Activated CD4-positive, alpha-beta T cell treated with anti-CD3 and anti-CD28 coated beads for 4 hours (primary cell): ENCODE measurements around the gene RTEL1.

ENCODE experiments used
- DNase-seq, 2 donors: peaks; one replicate each; pipeline ENCODE4 v3.0.0-alpha.2; 2020

RTEL1 gene

DNA sequence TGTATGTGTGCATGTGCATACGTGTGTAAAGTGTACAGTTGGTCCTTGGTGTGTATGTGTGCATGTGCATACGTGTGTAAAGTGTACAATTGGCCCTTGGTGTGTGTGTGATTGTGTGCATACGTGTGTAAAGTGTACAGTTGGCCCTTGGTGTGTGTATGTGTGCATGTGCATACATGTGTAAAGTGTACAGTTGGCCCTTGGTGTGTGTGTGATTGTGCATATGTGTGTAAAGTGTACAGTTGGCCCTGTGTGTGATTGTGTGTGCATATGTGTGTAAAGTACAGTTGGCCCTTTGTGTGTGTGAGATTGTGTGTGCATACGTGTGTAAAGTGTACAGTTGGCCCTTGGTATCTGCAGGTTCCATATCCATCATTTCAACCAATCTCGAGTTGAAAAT is 73.3 kb downstream of the RTEL1 start:
- DNase-seq, result no peak

GRCh38 chr20:63732118-63733095 is 74.3 kb downstream of the RTEL1 start:
- no peak for DNase-seq

GRCh38 chr20:63733117-63733516 is 75.0 kb downstream of the RTEL1 start:
- no peak for DNase-seq

- DNase-seq, result no peak
These were observed 75.5 kb downstream of the RTEL1 start for GRCh38 chr20:63733579-63734081.

GRCh38 chr20:63734111-63734945 is 76.2 kb downstream of the RTEL1 start:
- DNase-seq, result no peak

DNA sequence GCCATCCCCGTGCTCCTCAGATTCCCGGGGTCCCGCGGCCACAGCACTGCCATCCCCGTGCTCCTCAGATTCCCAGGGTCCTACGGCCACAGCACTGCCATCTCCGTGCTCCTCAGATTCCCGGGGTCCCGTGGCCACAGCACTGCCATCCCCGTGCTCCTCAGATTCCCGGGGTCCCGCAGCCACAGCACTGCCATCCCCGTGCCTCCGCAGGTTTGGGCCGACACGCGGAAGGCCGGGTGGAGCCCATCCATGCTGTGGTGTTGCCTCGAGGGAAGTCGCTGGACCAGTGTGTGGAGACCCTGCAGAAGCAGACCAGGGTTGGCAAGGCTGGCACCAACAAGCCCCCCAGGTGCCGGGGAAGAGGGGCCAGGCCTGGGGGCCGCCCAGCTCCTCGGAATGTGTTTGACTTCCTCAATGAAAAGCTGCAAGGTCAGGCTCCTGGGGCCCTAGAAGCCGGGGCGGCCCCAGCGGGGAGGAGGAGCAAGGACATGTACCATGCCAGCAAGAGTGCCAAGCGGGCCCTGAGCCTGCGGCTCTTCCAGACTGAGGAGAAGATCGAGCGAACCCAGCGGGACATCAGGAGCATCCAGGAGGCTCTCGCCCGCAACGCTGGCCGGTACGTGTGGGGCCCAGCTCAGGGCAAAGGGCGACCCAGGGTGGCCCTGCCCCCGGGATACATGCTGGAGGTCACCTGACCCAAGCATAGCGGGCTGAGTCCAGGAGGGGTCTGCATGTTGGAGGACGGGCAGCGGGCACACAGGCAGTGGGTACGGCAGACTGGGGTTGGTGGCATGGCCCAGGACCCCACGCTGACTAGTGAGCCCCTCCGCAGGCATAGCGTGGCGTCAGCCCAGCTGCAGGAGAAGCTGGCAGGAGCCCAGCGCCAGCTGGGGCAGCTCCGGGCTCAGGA is 77.1 kb downstream of the RTEL1 start:
- DNase-seq, result no peak

- DNase-seq, result peak; percentile 66 to 72
These were observed 78.0 kb downstream of the RTEL1 start, which contains the start of gene LIME1 for GRCh38 chr20:63735859-63736718. TSS of gene LIME1 (plus strand) at chr20:63736664. CDS start at chr20:63737550, 886 bp downstream.

- DNase-seq, result peak; percentile 52 to 61
These were observed 79.0 kb downstream of the RTEL1 start for GRCh38 chr20:63736893-63737694.

GRCh38 chr20:63737695-63737944 is 79.5 kb downstream of the RTEL1 start:
- DNase-seq, result no peak

GRCh38 chr20:63737945-63738686 is 80.0 kb downstream of the RTEL1 start:
- peak in 1 of 2 donors; percentile 46 for DNase-seq

GRCh38 chr20:63738687-63739129 is 80.6 kb downstream of the RTEL1 start:
- peak in 1 of 2 donors; percentile 43 for DNase-seq

DNA sequence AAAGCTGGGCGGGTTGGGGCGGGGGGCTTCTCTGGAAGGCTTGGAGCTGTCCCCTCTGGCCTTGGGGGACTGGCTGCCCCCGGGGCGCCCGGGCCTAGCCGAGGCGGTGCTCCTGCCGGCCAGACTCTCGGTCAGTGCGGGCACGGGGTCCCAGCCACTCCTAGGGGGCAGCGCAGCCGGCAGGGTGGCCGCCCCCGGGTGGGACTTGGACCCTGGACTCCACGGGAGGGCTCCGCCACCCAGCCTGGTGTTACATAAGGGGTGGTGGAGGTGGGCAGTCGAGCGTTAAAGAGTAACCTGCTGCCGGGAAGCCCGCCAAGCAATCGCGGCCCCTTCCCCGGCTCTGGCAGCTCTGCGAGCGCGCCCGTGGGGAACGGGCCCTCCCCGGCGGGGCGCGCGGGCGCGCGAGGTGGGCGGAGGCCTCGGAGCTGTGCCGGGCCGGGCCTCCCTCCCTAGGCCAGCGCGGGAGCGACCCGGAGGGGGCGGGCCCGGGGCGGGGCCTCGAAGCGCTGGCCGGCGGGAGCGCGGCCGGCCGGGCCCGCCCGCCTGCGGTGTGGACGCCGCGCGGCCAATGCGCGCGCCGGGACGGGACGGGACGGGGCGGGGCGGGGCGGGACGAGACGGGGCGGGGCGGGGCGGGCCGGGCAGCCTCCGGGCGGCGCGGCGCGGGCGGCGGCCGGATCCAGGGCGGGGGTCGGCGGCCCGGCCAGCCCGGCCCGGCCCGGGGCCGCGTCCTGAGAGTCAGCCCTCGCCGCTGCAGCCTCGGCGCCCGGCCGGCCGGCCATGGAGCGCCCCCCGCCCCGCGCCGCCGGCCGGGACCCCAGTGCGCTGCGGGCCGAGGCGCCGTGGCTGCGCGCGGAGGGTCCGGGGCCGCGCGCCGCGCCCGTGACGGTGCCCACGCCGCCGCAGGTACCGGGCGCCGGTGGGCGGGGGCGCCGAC is 81.3 kb downstream of the RTEL1 start, which contains the start of gene SLC2A4RG:
Gene SLC2A4RG, plus strand, starts transcription at position 647 of the 940 bp plus-strand sequence. Its CDS starts 137 bp downstream, at position 784.
- peak; percentile 48 to 63 for DNase-seq

DNA sequence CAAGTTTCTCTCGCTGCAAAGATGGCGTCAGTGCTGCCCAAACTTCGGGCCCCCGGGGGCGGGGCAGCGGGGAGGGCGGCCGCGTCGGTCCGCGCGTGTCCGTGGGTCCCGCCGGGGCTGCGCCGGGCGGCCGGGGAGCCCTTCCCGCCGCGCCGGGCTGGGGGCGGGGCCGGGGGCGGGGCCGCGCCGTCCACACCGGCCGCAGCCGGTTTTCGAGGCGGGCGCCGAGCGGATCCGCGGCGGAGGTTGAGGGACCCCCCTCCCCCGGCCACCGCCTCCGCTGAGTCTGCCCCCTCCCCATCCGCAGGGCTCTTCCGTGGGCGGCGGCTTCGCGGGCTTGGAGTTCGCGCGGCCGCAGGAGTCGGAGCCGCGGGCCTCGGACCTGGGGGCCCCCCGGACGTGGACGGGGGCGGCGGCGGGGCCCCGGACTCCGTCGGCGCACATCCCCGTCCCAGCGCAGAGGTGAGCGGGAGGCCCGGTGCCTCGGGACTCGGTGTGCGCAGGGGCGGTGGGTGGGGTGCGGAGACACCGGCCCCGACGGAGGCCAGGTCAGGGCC is 82.0 kb downstream of the RTEL1 start:
- DNase-seq, result peak in 1 of 2 donors; percentile 38

- peak in 1 of 2 donors; percentile 25 for DNase-seq
These were observed 82.7 kb downstream of the RTEL1 start for GRCh38 chr20:63740627-63741353.

DNA sequence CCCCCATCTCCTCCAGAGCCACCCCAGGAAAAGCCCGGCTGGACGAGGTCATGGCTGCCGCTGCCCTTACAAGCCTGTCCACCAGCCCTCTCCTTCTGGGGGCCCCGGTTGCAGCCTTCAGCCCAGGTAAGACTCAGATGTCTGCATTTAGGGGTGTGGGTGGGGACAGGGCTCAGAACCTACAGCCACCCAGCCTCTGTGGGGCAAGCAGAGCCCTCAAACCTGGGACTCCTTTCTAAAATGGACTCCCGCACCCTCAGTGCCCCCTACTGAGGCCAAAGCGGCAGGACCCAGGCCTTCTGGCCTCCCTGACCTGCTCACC is 83.2 kb downstream of the RTEL1 start:
- DNase-seq, result no peak

- no peak for DNase-seq
These were observed 83.7 kb downstream of the RTEL1 start for GRCh38 chr20:63741676-63742380.
